Activated T-cell treated with anti-CD3 and anti-CD28 coated beads, Interleukin-2, amount 50 U/mL, for 72 hours (primary cell): ENCODE data around the gene ELMO1. TPM values are rescaled to one million over a fixed set of nuclear protein-coding genes. Genes with fewer than 3 reads are reported as not detected.
A peak's percentile ranks its signal among the peaks of the same experiment; 100 is the strongest.

Experiments
- ATAC-seq, 2 donors: fragments of 150-1000 bp; cut with Tn5 transposase; replicated peaks in 1 of 2; 2 replicates each; pipeline ENCODE4 v1.10.0; 2021; ENCODE audit warnings: moderate library complexity in 2 of 2, mild to moderate bottlenecking in 1 of 2
- DNase-seq, 2 donors: peaks; one replicate each; pipeline ENCODE4 v3.0.0; 2021 to 2022; ENCODE audit warnings: mixed read lengths in 1 of 2
- H3K27ac Mint-ChIP-seq: one replicate; pipeline ENCODE4 v1.8.0; 2022; ENCODE audit warnings: mild to moderate bottlenecking, moderate library complexity, mixed read lengths
- H3K27me3 Mint-ChIP-seq: one replicate; pipeline ENCODE4 v1.8.0; 2022; ENCODE audit warnings: low read depth, mixed read lengths
- H3K36me3 Mint-ChIP-seq, 2 donors: one replicate each; pipeline ENCODE4 v1.8.0; 2022; ENCODE audit warnings: mixed read lengths in 2 of 2, mild to moderate bottlenecking in 1 of 2; ENCODE audit not compliant: insufficient read depth in 2 of 2
- H3K4me1 Mint-ChIP-seq: one replicate; pipeline ENCODE4 v1.8.0; 2022; ENCODE audit warnings: low read depth, mixed read lengths
- H3K4me3 Mint-ChIP-seq, 2 donors: one replicate each; pipeline ENCODE4 v1.8.0; 2022; ENCODE audit warnings: mild to moderate bottlenecking in 2 of 2, mixed read lengths in 2 of 2, moderate library complexity in 2 of 2
- H3K9me3 Mint-ChIP-seq, 2 donors: one replicate each; pipeline ENCODE4 v1.8.0; 2022; ENCODE audit warnings: mixed read lengths in 2 of 2
- total RNA-seq, 2 donors: library from RNA; stranded (reverse); gene quantifications; one replicate each; pipeline ENCODE4 v1.2.3, GENCODE V29; 2022

ELMO1 gene
- total RNA-seq, 2 donors from 2014 or later, result 97.2 to 113 TPM

DNA sequence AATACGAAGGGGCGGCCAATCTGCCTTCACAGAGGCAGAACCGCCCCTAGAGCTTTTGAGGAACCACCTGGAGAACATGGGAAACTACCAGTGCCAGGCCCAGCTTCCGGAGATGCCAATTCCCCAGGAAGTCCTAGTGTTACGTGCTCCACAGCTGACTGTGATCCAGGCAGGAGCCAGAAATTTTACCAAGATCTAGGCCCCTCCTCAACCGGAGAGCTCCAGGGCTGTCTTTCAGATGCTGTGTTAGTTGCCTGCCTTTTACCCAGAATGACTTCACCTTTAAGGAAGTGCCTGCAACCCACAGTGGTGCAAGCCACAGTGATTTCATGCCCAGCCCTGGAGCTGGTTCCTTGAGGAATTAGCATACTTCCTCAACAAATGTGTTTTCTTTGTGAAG lies 62.9 kb downstream of the ELMO1 start:
- no peak overlapping the region for H3K4me3 Mint-ChIP-seq
- peaks cover 35% of the 10 kb centered on the region for H3K4me1 Mint-ChIP-seq
- no peaks in the 10 kb centered on the region for H3K9me3 Mint-ChIP-seq
- DNase-seq (no peak), ATAC-seq (no peak)
- H3K27me3 Mint-ChIP-seq, result no peaks in the 10 kb centered on the region
- no peaks in the 10 kb centered on the region for H3K36me3 Mint-ChIP-seq
- H3K27ac Mint-ChIP-seq, result no peak overlapping the region

DNA sequence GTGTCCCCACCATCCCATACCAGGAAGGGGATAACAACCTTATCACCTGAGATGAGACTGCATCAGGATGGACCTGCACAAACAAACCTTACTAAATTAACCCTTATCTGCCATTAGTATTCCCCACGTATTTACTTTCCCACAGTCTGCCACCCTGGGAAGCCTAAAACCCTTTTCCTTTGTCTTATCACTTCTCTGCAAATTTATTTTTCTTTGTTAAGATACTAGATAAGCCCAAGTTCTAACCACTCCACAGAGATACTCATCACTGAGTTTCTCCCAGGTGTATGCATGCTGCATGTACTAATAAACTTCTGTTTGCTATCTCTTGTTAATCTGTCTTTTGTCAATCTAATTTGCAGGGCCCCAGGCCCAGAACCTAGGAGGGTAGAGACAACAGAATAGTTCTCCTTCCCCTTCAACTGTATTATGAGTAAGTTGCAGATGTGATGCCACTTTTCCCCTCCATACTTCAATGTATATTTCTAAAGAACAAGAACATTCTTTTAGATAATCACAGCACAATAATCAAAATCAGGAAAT lies 66.0 kb downstream of the ELMO1 start:
- Mint-ChIP-seq H3K36me3 (peaks cover 5 to 13% of the 10 kb centered on the region in 2 donors), H3K4me1 (peaks cover 42% of the 10 kb centered on the region), H3K27me3 (no peaks in the 10 kb centered on the region), H3K27ac (no peak overlapping the region), H3K4me3 (no peak overlapping the region), H3K9me3 (peaks cover 4 to 7% of the 10 kb centered on the region in 2 donors)
- DNase-seq (no peak), ATAC-seq (no peak)

- Mint-ChIP-seq H3K27ac (no peak overlapping the region), H3K36me3 (peaks cover 11 to 17% of the 10 kb centered on the region in 2 donors), H3K4me3 (no peak overlapping the region), H3K9me3 (peaks cover 7 to 9% of the 10 kb centered on the region in 2 donors), H3K27me3 (no peaks in the 10 kb centered on the region), H3K4me1 (peaks cover 53% of the 10 kb centered on the region)
- ATAC-seq (no peak), DNase-seq (no peak)
Measured at GRCh38 chr7:37380831-37381230, 67.8 kb downstream of the ELMO1 start.

DNA sequence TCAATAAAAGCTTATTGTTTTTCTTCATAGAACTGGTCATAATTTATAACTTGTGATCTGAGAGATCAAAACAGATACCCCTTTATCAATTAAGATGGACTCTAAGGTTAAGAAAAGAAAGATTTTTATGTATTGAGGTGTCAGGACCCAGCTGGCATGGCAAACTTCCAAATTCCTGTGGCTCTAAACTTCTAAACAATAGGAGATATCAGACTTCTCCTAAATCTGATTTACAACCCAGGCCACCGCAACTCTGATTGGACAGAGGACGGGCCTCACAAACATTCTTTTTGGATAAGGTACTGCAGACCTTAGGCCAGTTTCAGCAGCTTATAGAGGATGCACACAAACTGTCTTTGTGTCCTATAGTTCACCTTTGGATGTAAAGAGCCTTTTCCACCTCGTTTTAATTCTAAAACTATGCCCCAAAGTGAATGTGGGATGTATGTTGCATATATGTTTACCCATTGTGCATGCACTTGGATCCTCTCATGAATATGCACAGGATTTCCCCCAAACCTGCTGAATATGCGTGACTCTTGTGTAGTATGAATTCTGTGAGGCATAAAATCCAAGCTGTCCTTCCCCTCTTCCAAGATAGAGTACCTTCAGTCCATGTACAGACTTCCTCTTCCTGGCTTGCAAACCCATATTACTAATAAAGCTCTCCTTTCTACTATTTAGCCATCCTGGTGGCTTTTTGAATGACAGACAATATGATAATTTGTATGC lies 69.0 kb downstream of the ELMO1 start:
- no peaks in the 10 kb centered on the region for H3K27me3 Mint-ChIP-seq
- peaks cover 63% of the 10 kb centered on the region for H3K4me1 Mint-ChIP-seq
- H3K36me3 Mint-ChIP-seq, result peaks cover 11 to 22% of the 10 kb centered on the region in 2 donors

GRCh38 chr7:37377231-37377630 lies 71.4 kb downstream of the ELMO1 start:
- H3K9me3 Mint-ChIP-seq, result peaks cover 7 to 9% of the 10 kb centered on the region in 2 donors
- DNase-seq (peak; percentile 62 to 75), ATAC-seq (peak; percentile 83 to 84)
- H3K4me3 Mint-ChIP-seq, result peak overlapping the region; percentile 53 to 60
- no peaks in the 10 kb centered on the region for H3K27me3 Mint-ChIP-seq
- H3K36me3 Mint-ChIP-seq, result peaks cover 11 to 22% of the 10 kb centered on the region in 2 donors
- H3K27ac Mint-ChIP-seq, result peak overlapping the region; percentile 76
- H3K4me1 Mint-ChIP-seq, result peaks cover 67% of the 10 kb centered on the region

More for the DNA sequence above, 69.0 kb downstream of the ELMO1 start:
- DNase-seq, result no peak
- Mint-ChIP-seq H3K27ac (no peak overlapping the region), H3K9me3 (peaks cover 7 to 9% of the 10 kb centered on the region in 2 donors), H3K4me3 (no peak overlapping the region)
- no peak for ATAC-seq

- peak overlapping the region; percentile 53 to 61 for H3K4me3 Mint-ChIP-seq
Measured at GRCh38 chr7:37376386-37376785, 72.3 kb downstream of the ELMO1 start.

GRCh38 chr7:37372750-37373149 lies 75.9 kb downstream of the ELMO1 start:
- ATAC-seq, result no peak
- Mint-ChIP-seq H3K4me3 (no peak overlapping the region), H3K4me1 (peaks cover 77% of the 10 kb centered on the region), H3K27me3 (no peaks in the 10 kb centered on the region), H3K27ac (peak overlapping the region; percentile 11), H3K36me3 (peaks cover 7 to 12% of the 10 kb centered on the region in 2 donors), H3K9me3 (peaks cover 0 to 5% of the 10 kb centered on the region in 2 donors)
- no peak for DNase-seq

More at GRCh38 chr7:37376386-37376785, 72.3 kb downstream of the ELMO1 start:
- ATAC-seq, result peak; percentile 86 to 87
- peak; percentile 69 to 74 for DNase-seq
- Mint-ChIP-seq H3K27ac (peak overlapping the region; percentile 76), H3K4me1 (peaks cover 76% of the 10 kb centered on the region), H3K27me3 (no peaks in the 10 kb centered on the region), H3K36me3 (peaks cover 12 to 22% of the 10 kb centered on the region in 2 donors), H3K9me3 (peaks cover 7 to 9% of the 10 kb centered on the region in 2 donors)

DNA sequence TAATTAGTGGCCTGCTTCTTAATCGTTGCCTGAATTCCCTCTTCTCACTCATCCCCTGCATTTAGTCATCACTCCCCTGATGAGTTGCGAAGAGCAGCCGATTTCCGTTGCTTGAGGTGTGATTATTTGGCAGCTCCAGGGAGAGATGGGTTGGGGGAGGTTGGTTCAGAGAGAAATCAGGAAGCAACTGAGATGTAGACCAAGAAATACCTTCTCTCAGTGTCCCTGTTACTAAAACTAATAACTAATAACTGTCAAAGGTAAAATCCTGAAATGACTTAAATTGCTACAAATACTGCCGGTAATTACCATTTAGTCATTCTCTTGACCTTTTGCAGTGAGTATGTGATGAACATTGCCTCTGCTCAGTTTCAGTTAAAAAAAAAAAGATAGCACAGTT lies 76.9 kb downstream of the ELMO1 start:
- peaks cover 2 to 5% of the 10 kb centered on the region in 2 donors for H3K9me3 Mint-ChIP-seq
- H3K4me3 Mint-ChIP-seq, result peak overlapping the region; percentile 49 to 52
- peaks cover 5 to 12% of the 10 kb centered on the region in 2 donors for H3K36me3 Mint-ChIP-seq
- no peaks in the 10 kb centered on the region for H3K27me3 Mint-ChIP-seq
- peak in 1 of 2 donors; percentile 50 for ATAC-seq
- H3K4me1 Mint-ChIP-seq, result peaks cover 77% of the 10 kb centered on the region
- H3K27ac Mint-ChIP-seq, result peak overlapping the region; percentile 55
- DNase-seq, result no peak

DNA sequence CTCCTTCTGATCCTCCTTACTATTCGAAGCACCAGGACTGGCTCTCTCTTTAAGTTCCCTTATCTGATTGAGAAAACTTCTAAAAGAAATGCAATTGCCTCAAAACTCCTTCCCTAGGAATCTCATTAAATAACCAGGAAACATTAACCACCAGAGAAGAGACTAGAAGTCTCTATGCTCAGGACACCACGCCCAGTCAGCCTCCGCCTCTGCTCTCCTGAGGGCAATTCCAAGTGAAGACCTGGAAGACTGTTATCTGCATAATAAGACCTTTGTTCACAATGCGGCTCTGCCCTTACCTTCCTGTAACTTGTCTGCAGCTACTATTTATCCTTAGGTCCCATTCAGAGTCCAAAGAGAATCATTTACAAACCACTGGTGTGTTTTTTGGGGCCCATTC lies 78.8 kb downstream of the ELMO1 start:
- H3K4me1 Mint-ChIP-seq, result peaks cover 78% of the 10 kb centered on the region
- H3K27ac Mint-ChIP-seq, result no peak overlapping the region
- H3K4me3 Mint-ChIP-seq, result no peak overlapping the region
- ATAC-seq (no peak), DNase-seq (no peak)
- H3K9me3 Mint-ChIP-seq, result peaks cover 0 to 5% of the 10 kb centered on the region in 2 donors
- peaks cover 1 to 2% of the 10 kb centered on the region in 2 donors for H3K36me3 Mint-ChIP-seq
- H3K27me3 Mint-ChIP-seq, result no peaks in the 10 kb centered on the region

DNA sequence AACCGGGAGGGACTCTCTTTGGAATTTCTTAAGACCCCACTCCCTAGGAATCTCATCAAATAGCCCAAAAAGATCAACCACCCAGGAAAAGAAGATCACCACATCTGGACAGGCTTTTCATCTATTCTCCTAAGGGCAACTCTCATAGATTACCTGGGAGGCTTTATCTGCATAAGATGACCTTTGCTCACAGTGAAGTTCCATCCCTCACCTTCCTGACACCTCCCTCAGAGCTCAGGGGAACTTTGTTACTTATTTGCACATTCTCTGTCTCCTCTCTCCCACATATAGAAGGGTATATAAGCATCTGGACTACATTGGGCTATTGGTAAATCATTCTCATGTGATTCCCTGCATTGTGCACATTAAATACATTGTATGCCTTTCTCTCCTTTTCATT lies 80.1 kb downstream of the ELMO1 start:
- H3K9me3 Mint-ChIP-seq, result peaks cover 0 to 5% of the 10 kb centered on the region in 2 donors
- peaks cover 90% of the 10 kb centered on the region for H3K4me1 Mint-ChIP-seq
- H3K27me3 Mint-ChIP-seq, result no peaks in the 10 kb centered on the region

DNA sequence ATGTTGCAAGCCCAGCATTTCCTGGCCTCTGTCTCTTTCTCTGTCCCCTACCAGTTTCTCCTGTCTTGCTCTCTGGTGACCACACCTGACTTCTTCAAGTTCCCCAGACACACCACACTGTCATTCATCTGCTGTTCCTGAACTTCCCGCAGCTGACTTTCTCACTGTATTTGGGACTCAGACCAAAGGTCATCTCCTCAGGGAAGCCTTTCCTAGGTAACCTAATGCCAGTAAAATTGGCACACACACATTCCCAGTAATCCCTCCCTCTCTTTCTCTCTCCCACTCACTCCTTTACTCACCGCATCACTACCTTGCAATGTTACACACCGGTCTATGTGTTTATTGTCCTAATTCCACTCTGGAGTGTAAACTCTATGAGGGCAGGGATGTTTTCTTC lies 81.7 kb downstream of the ELMO1 start:
- Mint-ChIP-seq H3K4me1 (peaks cover 91% of the 10 kb centered on the region), H3K27ac (no peak overlapping the region), H3K27me3 (no peaks in the 10 kb centered on the region), H3K9me3 (peaks cover 0 to 7% of the 10 kb centered on the region in 2 donors), H3K36me3 (peaks cover 1 to 6% of the 10 kb centered on the region in 2 donors), H3K4me3 (no peak overlapping the region)
- ATAC-seq, result no peak
- DNase-seq, result no peak

More for the DNA sequence above, 80.1 kb downstream of the ELMO1 start:
- Mint-ChIP-seq H3K36me3 (peaks cover 1 to 2% of the 10 kb centered on the region in 2 donors), H3K4me3 (no peak overlapping the region), H3K27ac (no peak overlapping the region)
- DNase-seq, result no peak
- ATAC-seq, result no peak

DNA sequence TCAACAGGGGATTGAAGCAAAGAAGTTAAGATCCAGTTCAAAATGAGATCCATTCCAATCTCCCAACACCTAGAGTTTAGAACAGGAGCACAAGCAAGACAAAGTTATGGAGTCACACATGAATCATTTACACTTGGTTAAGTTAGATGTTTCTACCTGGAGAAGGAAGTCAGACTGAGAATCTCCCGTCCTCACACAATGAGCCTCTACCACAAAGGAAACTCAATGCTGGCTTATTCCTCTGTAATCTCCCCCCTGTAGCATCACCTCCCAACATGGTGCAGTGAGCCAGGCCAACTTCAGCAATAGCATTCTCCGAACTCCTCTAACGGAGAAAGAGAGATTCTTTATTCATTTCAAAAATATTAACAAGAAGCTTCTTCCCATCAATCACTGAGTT lies 82.2 kb downstream of the ELMO1 start:
- Mint-ChIP-seq H3K9me3 (peaks cover 0 to 7% of the 10 kb centered on the region in 2 donors), H3K27me3 (no peaks in the 10 kb centered on the region), H3K4me3 (peak overlapping the region in 1 of 2 donors; percentile 12), H3K4me1 (peaks cover 91% of the 10 kb centered on the region), H3K36me3 (peaks cover 0 to 6% of the 10 kb centered on the region in 2 donors), H3K27ac (no peak overlapping the region)
- peak; percentile 18 to 22 for ATAC-seq
- DNase-seq, result no peak

DNA sequence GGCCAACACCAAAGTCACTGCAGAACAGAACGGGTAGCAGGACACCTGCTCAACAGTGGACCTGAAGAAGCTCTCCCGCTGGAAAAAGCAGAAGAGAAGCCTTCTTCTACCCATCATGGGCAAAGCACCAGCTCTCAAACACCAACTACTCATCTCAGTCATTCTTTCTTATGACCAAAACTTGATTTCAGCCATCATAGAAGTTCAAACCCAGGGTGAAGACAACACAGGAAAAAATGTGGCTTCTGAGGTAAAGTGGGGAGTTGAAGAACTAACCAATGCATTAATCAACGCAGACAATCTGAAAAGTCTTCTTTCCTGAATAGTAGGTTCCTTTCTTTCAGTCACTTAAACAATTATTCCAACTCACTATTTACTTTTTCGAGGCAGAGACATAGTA lies 83.3 kb downstream of the ELMO1 start:
- peaks cover 0 to 6% of the 10 kb centered on the region in 2 donors for H3K36me3 Mint-ChIP-seq
- peak; percentile 78 to 79 for ATAC-seq
- DNase-seq, result peak in 1 of 2 donors; percentile 27
- peak overlapping the region; percentile 88 for H3K27ac Mint-ChIP-seq
- peaks cover 93% of the 10 kb centered on the region for H3K4me1 Mint-ChIP-seq
- H3K4me3 Mint-ChIP-seq, result peak overlapping the region; percentile 59 to 81
- no peaks in the 10 kb centered on the region for H3K27me3 Mint-ChIP-seq
- peaks cover 0 to 7% of the 10 kb centered on the region in 2 donors for H3K9me3 Mint-ChIP-seq
